Stimulated activated effector memory CD8-positive, alpha-beta T cell treated with anti-CD3 and anti-CD28 coated beads, Interleukin-12 subunit alpha, Interleukin-12 subunit beta, amount 100 ng/mL, for 72 hours (primary cell): ENCODE data around the gene PRR5L.
A peak's percentile ranks its signal among the peaks of the same experiment; 100 is the strongest.

ENCODE experiments used
- ATAC-seq: fragments of 150-1000 bp; cut with Tn5 transposase; 2 replicates; pipeline ENCODE4 v1.10.0; 2021
- DNase-seq, 2 donors: peaks; one replicate each; pipeline ENCODE4 v3.0.0; 2021 to 2022; ENCODE audit warnings: low spot score in 2 of 2
- H3K27ac Mint-ChIP-seq: one replicate; pipeline ENCODE4 v1.8.0; 2022; ENCODE audit warnings: mild to moderate bottlenecking, mixed read lengths
- H3K36me3 Mint-ChIP-seq: one replicate; pipeline ENCODE4 v1.8.0; 2022; ENCODE audit warnings: mild to moderate bottlenecking, mixed read lengths
- H3K4me1 Mint-ChIP-seq: one replicate; pipeline ENCODE4 v1.8.0; 2022; ENCODE audit warnings: mixed read lengths
- H3K4me3 Mint-ChIP-seq: one replicate; pipeline ENCODE4 v1.8.0; 2022; ENCODE audit warnings: mild to moderate bottlenecking, mixed read lengths
- H3K9me3 Mint-ChIP-seq: one replicate; pipeline ENCODE4 v1.8.0; 2022; ENCODE audit warnings: mixed read lengths

The PRR5L gene

GRCh38 chr11:36431429-36432092 lies 135.5 kb downstream of the PRR5L start:
- Mint-ChIP-seq H3K9me3 (no peaks in the 10 kb centered on the region), H3K4me1 (peaks cover 59% of the 10 kb centered on the region)

DNA sequence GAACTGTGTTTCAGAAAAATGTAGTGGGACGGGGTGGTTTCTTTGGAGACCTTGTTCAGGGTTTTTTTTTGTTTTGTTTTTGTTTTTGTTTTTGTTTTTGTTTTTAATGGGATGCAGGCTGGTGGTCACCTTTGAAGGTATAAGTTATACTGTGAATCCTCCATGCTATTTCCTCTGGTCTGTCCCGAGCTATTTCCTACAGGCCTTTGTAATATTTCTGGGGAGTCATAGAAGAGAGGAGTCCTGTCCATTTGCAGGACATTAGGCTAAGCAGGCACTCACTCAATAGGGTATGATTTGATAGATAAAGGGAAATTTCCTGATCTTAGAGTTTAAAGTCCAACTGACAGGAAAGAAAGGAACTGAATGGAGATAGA lies 136.0 kb downstream of the PRR5L start:
- ATAC-seq (no peak), DNase-seq (no peak)
- H3K9me3 Mint-ChIP-seq, result no peaks in the 10 kb centered on the region
- peaks cover 59% of the 10 kb centered on the region for H3K4me1 Mint-ChIP-seq
- peak overlapping the region; percentile 89 for H3K27ac Mint-ChIP-seq
- H3K36me3 Mint-ChIP-seq, result peaks cover 83% of the 10 kb centered on the region
- H3K4me3 Mint-ChIP-seq, result peak overlapping the region; percentile 62

More at GRCh38 chr11:36431429-36432092, 135.5 kb downstream of the PRR5L start:
- Mint-ChIP-seq H3K27ac (peak overlapping the region; percentile 89), H3K4me3 (peak overlapping the region; percentile 62), H3K36me3 (peaks cover 83% of the 10 kb centered on the region)
- peak; percentile 100 for ATAC-seq
- peak; percentile 27 to 73 for DNase-seq

GRCh38 chr11:36432738-36433137 lies 136.7 kb downstream of the PRR5L start:
- H3K36me3 Mint-ChIP-seq, result peaks cover 83% of the 10 kb centered on the region
- H3K4me1 Mint-ChIP-seq, result peaks cover 57% of the 10 kb centered on the region
- H3K4me3 Mint-ChIP-seq, result no peak overlapping the region
- ATAC-seq, result no peak
- peak overlapping the region; percentile 89 for H3K27ac Mint-ChIP-seq
- no peak for DNase-seq
- H3K9me3 Mint-ChIP-seq, result no peaks in the 10 kb centered on the region

GRCh38 chr11:36436064-36436463 lies 140.0 kb downstream of the PRR5L start:
- no peak overlapping the region for H3K4me3 Mint-ChIP-seq
- no peak for ATAC-seq
- no peaks in the 10 kb centered on the region for H3K9me3 Mint-ChIP-seq
- DNase-seq, result no peak
- H3K27ac Mint-ChIP-seq, result peak overlapping the region; percentile 72
- H3K4me1 Mint-ChIP-seq, result peaks cover 51% of the 10 kb centered on the region
- H3K36me3 Mint-ChIP-seq, result peaks cover 91% of the 10 kb centered on the region

GRCh38 chr11:36436589-36436988 lies 140.5 kb downstream of the PRR5L start:
- DNase-seq (no peak), ATAC-seq (no peak)
- H3K4me3 Mint-ChIP-seq, result no peak overlapping the region
- H3K9me3 Mint-ChIP-seq, result no peaks in the 10 kb centered on the region
- H3K27ac Mint-ChIP-seq, result peak overlapping the region; percentile 72
- H3K36me3 Mint-ChIP-seq, result peaks cover 93% of the 10 kb centered on the region
- peaks cover 51% of the 10 kb centered on the region for H3K4me1 Mint-ChIP-seq

DNA sequence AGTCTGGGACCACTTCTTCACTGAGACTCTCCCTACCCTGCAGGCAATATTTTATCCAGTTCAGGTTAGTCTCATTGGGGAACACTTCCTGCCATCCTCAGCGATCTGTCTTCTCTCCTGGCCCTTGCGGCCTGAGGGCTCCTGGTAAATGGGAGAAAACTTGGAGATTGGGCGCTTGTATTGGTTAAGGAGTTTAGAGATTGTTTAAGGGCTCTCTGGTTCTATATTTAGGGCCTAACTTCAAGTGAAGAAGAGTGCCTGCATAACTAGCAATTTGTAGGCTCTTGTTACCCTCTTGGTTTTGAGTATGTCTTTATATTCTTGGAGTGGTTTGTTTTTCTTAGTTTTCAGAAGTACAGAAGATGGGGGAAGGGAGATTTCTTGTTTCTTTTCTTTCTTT lies 141.3 kb downstream of the PRR5L start:
- Mint-ChIP-seq H3K36me3 (peaks cover 93% of the 10 kb centered on the region), H3K27ac (no peak overlapping the region), H3K9me3 (no peaks in the 10 kb centered on the region), H3K4me1 (peaks cover 51% of the 10 kb centered on the region), H3K4me3 (no peak overlapping the region)
- ATAC-seq (no peak), DNase-seq (no peak)

DNA sequence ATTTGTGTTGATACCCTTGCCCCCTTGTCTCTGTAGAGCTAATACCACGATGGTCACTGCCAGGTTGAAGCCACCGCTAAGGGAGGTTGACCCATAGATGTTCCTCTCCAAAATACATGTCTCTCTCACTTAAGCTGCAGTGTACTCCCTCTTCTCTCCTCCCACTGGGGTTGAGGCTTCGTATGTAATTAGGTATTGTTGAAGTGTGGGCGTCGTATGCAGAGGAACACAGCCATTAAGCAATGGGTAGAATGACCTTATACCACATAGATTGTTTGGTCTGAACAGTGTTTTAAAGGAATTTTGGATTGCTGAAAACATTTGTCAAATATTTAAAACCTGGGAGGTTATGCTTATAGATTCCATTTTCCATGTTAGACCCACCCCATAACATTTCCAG lies 142.0 kb downstream of the PRR5L start:
- H3K9me3 Mint-ChIP-seq, result no peaks in the 10 kb centered on the region
- H3K4me3 Mint-ChIP-seq, result no peak overlapping the region
- no peak overlapping the region for H3K27ac Mint-ChIP-seq
- peaks cover 50% of the 10 kb centered on the region for H3K4me1 Mint-ChIP-seq
- DNase-seq (no peak), ATAC-seq (no peak)
- peaks cover 93% of the 10 kb centered on the region for H3K36me3 Mint-ChIP-seq

DNA sequence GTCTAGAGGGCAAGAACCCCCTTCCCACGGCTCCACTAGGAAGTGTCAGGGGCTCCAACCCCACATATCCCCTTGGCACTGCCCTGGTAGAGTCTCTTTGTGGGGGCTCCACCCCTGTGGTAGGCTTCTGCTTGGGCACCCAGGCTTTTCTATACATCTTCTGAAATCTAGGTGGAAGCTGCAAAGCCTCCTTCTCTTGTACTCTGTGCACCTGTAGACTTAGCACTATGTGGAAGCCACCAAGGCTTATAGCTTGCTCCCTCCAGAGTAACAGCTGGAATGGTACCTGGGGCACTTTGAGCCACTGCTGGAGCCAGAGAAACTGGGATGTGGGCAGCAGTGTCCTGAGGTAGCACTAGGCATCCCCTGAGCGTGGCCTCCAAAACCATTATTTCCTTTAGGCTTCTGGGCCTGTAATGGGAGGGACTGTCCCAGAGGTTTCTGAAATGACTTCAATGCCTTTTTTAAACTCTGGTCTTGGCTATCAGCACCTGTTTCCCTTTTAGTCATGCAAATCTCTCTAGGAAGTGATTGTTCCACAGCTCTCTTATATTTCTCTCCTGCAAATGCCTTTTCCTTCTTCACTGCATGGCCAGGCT lies 145.6 kb downstream of the PRR5L start:
- Mint-ChIP-seq H3K27ac (peak overlapping the region; percentile 56), H3K36me3 (peaks cover 93% of the 10 kb centered on the region), H3K4me3 (no peak overlapping the region), H3K9me3 (no peaks in the 10 kb centered on the region), H3K4me1 (peaks cover 52% of the 10 kb centered on the region)
- peak; percentile 96 for ATAC-seq
- peak in 1 of 2 donors; percentile 60 for DNase-seq

GRCh38 chr11:36443661-36444060 lies 147.6 kb downstream of the PRR5L start:
- no peaks in the 10 kb centered on the region for H3K9me3 Mint-ChIP-seq
- H3K4me1 Mint-ChIP-seq, result peaks cover 62% of the 10 kb centered on the region
- H3K4me3 Mint-ChIP-seq, result no peak overlapping the region
- peaks cover 93% of the 10 kb centered on the region for H3K36me3 Mint-ChIP-seq
- no peak for ATAC-seq
- peak overlapping the region; percentile 9 for H3K27ac Mint-ChIP-seq
- DNase-seq, result no peak

DNA sequence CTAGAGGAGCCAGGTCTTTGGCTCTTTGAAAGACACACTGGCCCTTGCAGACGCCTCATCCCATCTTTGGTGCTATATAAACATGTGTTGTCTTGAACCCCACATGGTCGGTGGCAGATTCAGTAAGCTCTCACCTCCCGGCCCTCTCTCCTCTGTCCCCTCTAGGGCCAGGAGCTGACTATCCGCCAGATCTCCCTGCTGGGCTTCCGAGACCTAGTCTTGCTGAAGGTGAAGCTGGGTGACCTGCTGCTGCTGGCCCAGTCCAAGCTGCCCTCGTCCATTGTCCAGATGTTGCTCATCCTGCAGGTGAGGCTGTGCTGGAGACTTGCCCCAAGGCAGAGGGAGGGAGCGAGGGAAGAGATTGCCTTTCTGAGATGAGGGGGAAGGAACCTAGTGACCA lies 150.0 kb downstream of the PRR5L start:
- DNase-seq (no peak), ATAC-seq (no peak)
- H3K36me3 Mint-ChIP-seq, result peaks cover 99% of the 10 kb centered on the region
- peaks cover 78% of the 10 kb centered on the region for H3K4me1 Mint-ChIP-seq
- no peak overlapping the region for H3K4me3 Mint-ChIP-seq
- peak overlapping the region; percentile 46 for H3K27ac Mint-ChIP-seq
- no peaks in the 10 kb centered on the region for H3K9me3 Mint-ChIP-seq

DNA sequence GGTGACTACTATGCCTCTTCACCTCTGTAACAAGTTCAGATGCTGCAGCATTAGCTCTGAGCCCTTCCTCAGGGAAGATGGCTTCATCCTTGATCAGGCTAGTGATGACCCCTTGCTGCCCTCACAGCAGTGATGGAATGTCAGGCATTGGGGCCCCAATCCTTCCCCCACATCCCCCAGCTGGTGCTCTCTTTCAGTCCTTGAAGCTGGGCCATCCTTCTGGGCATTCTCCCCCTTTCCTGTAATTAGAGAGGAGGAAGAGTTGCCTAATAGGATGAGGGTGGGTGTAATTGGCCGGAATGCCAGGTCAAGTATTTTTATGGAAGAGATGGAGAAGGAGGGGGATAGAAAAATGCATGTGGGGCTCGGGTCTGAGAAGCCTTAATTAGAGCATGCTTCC lies 151.4 kb downstream of the PRR5L start:
- DNase-seq (no peak), ATAC-seq (no peak)
- H3K4me1 Mint-ChIP-seq, result peaks cover 80% of the 10 kb centered on the region
- no peaks in the 10 kb centered on the region for H3K9me3 Mint-ChIP-seq
- no peak overlapping the region for H3K27ac Mint-ChIP-seq
- H3K36me3 Mint-ChIP-seq, result peaks cover 99% of the 10 kb centered on the region
- H3K4me3 Mint-ChIP-seq, result no peak overlapping the region

DNA sequence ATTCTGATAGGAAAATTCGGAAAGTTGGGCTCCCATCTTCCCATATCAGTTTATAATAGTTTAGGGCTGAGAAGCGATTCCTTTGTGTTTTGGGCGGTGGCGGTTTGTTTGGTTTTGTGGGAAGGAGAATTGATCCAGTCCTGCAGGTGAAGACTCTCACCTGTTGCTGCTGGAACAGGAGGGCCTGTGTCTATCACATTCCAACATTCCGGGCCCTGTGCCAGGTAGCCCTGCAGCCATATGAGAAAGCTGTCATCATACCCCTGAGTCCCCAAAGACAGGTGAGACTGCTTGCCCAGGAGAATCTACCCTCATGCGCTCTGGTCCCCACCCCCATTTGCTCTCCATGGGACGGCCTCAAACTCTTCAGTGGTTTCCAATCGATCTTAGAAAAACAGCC lies 151.9 kb downstream of the PRR5L start:
- peak overlapping the region; percentile 71 for H3K27ac Mint-ChIP-seq
- DNase-seq (no peak), ATAC-seq (no peak)
- H3K4me3 Mint-ChIP-seq, result no peak overlapping the region
- peaks cover 84% of the 10 kb centered on the region for H3K4me1 Mint-ChIP-seq
- no peaks in the 10 kb centered on the region for H3K9me3 Mint-ChIP-seq
- H3K36me3 Mint-ChIP-seq, result peaks cover 98% of the 10 kb centered on the region

DNA sequence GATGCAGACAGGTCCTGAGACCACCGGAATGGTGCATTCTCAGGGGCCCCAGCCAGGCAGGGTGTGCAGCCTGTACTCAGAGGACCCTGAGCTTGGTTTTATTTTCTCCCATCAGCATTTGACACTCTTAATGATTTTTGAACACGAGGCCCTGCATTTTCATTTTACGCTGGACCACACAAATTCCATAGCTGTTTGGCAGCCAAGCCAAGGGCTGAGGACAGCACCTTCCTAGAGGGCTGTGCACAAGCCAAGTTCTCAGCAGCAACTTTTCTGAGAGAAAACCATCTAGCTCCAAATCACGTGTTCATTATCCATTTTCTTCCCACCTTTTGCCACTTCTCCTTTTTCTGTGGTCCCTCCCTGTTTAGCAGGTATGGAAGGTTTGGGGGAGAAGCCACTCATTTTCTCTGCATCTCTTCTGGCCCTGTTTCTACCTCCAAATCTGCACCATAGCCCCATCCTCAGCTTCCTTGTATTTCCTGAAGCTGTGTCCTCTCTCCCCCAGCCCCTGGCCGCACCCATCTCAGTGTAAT lies 153.5 kb downstream of the PRR5L start:
- Mint-ChIP-seq H3K4me3 (peak overlapping the region; percentile 31), H3K9me3 (no peaks in the 10 kb centered on the region), H3K36me3 (peaks cover 98% of the 10 kb centered on the region), H3K27ac (peak overlapping the region; percentile 79), H3K4me1 (peaks cover 92% of the 10 kb centered on the region)
- DNase-seq (no peak), ATAC-seq (no peak)

DNA sequence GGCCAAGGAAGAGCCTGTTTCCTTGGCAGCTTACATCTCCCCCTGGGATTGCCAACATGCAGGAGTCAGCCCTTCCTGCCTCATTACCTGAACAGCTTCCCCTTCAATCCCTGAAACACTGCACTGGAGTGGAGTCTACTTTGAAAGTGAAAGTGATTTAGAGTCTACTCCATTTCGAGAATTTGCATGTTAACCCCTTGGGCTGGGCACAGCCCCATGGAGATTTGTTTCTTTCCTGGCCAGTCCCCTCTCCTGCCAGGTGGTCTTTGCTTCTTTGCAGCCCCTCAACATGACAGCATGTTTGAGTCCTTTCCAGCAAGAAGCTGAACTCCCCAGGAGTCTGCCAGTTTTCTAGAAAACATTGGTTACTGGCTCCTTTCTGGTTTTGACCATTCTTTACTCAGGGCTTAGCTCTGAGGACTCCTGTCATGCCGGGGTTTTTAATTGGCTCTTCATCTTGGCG lies 154.1 kb downstream of the PRR5L start:
- no peak for ATAC-seq
- Mint-ChIP-seq H3K4me3 (peak overlapping the region; percentile 31), H3K9me3 (no peaks in the 10 kb centered on the region), H3K4me1 (peaks cover 91% of the 10 kb centered on the region), H3K36me3 (peaks cover 98% of the 10 kb centered on the region), H3K27ac (peak overlapping the region; percentile 79)
- no peak for DNase-seq

GRCh38 chr11:36451045-36451444 lies 155.0 kb downstream of the PRR5L start:
- Mint-ChIP-seq H3K27ac (peak overlapping the region; percentile 79), H3K4me3 (peak overlapping the region; percentile 31), H3K9me3 (no peaks in the 10 kb centered on the region), H3K36me3 (peaks cover 98% of the 10 kb centered on the region), H3K4me1 (peaks cover 95% of the 10 kb centered on the region)
- DNase-seq (no peak), ATAC-seq (no peak)

DNA sequence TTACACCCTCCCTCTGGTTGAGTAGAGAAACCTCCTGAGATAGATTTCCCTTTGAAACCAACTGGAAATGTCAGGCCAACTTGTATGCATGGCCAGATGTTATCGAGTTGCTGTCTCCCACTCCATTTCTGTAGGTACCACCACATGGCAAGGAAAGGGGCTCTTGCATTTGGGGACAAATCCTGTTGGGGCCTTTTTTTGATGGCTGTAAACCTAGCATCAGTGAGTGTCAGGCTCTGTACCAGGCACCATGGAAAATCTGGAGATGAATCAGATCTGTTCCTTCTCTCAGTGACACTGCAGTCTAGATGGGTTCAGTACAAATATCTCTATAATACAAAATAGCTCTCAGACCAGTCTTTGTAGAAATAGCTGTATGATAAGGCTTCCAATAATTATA lies 155.6 kb downstream of the PRR5L start:
- peaks cover 95% of the 10 kb centered on the region for H3K36me3 Mint-ChIP-seq
- DNase-seq (no peak), ATAC-seq (no peak)
- peaks cover 95% of the 10 kb centered on the region for H3K4me1 Mint-ChIP-seq
- no peaks in the 10 kb centered on the region for H3K9me3 Mint-ChIP-seq
- peak overlapping the region; percentile 22 for H3K4me3 Mint-ChIP-seq
- peak overlapping the region; percentile 67 for H3K27ac Mint-ChIP-seq
